ENCODE data around the gene ANKRD36C.
"Not testable (repeated sequence)": the region's sequence is repeated elsewhere in the genome, so short reads cannot be mapped to it uniquely, and the experiment has no call there.

GRCh38 chr2:95917007-95917406, 74.6 kb downstream of the ANKRD36C start:
- not testable (repeated sequence) for TF ChIP-seq EZH2 (IDR thresholded peaks at IDR 0.05; ENCODE audit: insufficient read depth, poor library complexity, severe bottlenecking); EZH2phosphoT487 (IDR thresholded peaks at IDR 0.05; ENCODE audit: insufficient read depth, low read depth)
